Measurements from ENCODE around the gene FRMD6. TPM values are rescaled to one million over a fixed set of nuclear protein-coding genes. Genes with fewer than 3 reads are reported as not detected.

Gene FRMD6
- total and polyA plus RNA-seq, 9 of the 15 experiments (the other 6 are each of a cell fraction or from before 2014, with no cell fraction given) = 0.11 to 0.92 (median 0.53) TPM

- WGBS (ENCODE audit: insufficient coverage, low coverage, missing lambda C conversion rate) = 0% methylated on average over 5 of the region's 5 CpGs
- TF ChIP-seq EHMT2 (IDR thresholded peaks at IDR 0.05) = no peak
- no peak for TF ChIP-seq MAFF (IDR thresholded peaks at IDR 0.05; ENCODE audit: low read length)
- TF ChIP-seq MGA (IDR thresholded peaks at IDR 0.05) = no peak
- TF ChIP-seq SAP30 (IDR thresholded peaks at IDR 0.05; ENCODE audit: borderline replicate concordance, insufficient read depth, low read depth, low read length, poor library complexity, severe bottlenecking) = no peak
- TF ChIP-seq MAFK (IDR thresholded peaks at IDR 0.05; ENCODE audit: low read length) = no peak
- TF ChIP-seq E2F3 (CRISPR knock-in tag; IDR thresholded peaks at IDR 0.05) = no peak
- TF ChIP-seq MTF1 (CRISPR knock-in tag; IDR thresholded peaks at IDR 0.05; ENCODE audit: borderline replicate concordance) = no peak
- TF ChIP-seq NCOA1 (IDR thresholded peaks at IDR 0.05; ENCODE audit: low read depth) = no peak
- TF ChIP-seq PCBP2 (IDR thresholded peaks at IDR 0.05; ENCODE audit: low read depth, low read length, poor library complexity, severe bottlenecking) = no peak
- TF ChIP-seq IRF1 (CRISPR knock-in tag; IDR thresholded peaks at IDR 0.05; ENCODE audit: borderline replicate concordance) = no peak
Observed at GRCh38 chr14:51674294-51675002, 22.7 kb downstream of the FRMD6 start.

More at GRCh38 chr14:51674294-51675002, 22.7 kb downstream of the FRMD6 start:
- DNase-seq (ENCODE audit: extremely low read depth in 1 of 4, low spot score in 3 of 4) = no peak
- H3K4me1 ChIP-seq (replicated peaks in 1 of 2; ENCODE audit: control insufficient read depth in 2 of 2, insufficient read depth in 2 of 2, low read length in 2 of 2) = no peaks in the 10 kb centered on the region
- H3K36me3 ChIP-seq (ENCODE audit: control insufficient read depth, insufficient read depth, low read length) = no peaks in the 10 kb centered on the region
- no peaks in the 10 kb centered on the region for H3K9me3 ChIP-seq (replicated peaks; ENCODE audit: control insufficient read depth, insufficient read depth, low read depth, low read length)
- no peak overlapping the region for H3K27ac ChIP-seq (ENCODE audit: extremely low read depth, low read depth, low read length)
- H3K27me3 ChIP-seq (ENCODE audit: control insufficient read depth in 2 of 2, insufficient read depth in 2 of 2, low read length in 2 of 2) = no peaks in the 10 kb centered on the region
- ChIA-PET CTCF (ENCODE audit: low intra/inter-chr PET ratio) (no interaction called here), POLR2A (no interaction called here)
- H2AFZ ChIP-seq (ENCODE audit: low read depth, low read length) = no peak overlapping the region
- no peak for FAIRE-seq
- in situ Hi-C loops (cut with MboI) (no loop called here), intact Hi-C loops (cut with micrococcal nuclease) (no loop called here)
- H4K20me1 ChIP-seq (replicated peaks; ENCODE audit: control insufficient read depth, insufficient read depth, low read length) = no peaks in the 10 kb centered on the region
- no peak overlapping the region for H3K4me3 ChIP-seq
- no peaks in the 10 kb centered on the region for H3K9me1 ChIP-seq (ENCODE audit: control insufficient read depth, insufficient read depth, low read length)
- no peak for ATAC-seq
- no peak overlapping the region for H3K4me2 ChIP-seq (ENCODE audit: insufficient read depth, low read length)
- BruUV-seq (replicated peaks) = no TSS peak
- no peaks in the 10 kb centered on the region for H3K79me2 ChIP-seq (ENCODE audit: control insufficient read depth, insufficient read depth, low read length)
- no peak overlapping the region for H3K9ac ChIP-seq (ENCODE audit: insufficient read depth in 1 of 2, low read depth in 2 of 2, low read length in 2 of 2)
